ENCODE data around the gene IFI27L1.
"Not testable (repeated sequence)": the region's sequence is repeated elsewhere in the genome, so short reads cannot be mapped to it uniquely, and the experiment has no call there.

IFI27L1 gene

DNA sequence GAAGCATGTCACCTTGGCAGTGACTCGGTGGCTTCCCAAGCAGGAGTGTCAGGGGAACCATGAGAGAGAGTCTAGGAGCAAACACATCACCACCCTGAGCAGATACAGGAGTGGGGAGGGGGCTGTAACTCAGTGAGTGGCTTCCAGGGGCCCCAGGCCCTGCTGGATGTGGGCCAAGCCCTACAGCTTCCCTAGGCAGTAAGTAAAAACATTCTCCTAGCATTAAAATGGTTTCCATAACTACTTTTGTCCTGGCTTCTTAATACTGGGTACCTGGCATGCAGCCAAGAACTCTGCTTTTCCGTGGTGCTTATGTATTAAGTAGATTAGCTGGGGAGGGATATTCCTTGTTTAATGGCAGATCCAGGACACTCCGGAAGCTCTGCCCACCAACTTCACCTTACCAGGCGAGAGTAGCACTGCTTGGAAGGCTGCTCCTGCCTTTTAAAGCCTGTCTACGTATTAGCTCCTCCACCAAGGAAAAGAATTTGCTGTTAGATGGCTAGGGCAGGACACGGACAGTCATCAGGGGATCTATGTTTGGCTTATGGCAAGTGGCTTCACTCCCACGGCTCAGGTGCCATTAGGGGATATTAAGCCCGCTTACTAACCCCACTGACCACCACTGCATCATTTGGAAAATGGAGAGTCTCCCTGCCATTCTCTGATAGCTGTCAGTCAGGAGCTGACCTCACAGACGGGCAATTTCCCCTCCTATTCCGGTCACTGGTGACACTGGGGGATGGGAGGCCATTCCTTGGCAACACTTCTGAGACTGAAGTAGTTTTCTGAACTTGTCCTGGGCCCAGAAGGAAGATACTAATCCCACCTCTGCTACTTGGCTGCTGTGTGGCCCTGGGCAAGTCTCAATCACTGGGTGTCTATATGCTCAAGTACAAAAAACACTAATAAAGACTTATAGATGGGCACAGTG is 32.2 kb upstream of the IFI27L1 start:
- no peak for DNase-seq

DNA sequence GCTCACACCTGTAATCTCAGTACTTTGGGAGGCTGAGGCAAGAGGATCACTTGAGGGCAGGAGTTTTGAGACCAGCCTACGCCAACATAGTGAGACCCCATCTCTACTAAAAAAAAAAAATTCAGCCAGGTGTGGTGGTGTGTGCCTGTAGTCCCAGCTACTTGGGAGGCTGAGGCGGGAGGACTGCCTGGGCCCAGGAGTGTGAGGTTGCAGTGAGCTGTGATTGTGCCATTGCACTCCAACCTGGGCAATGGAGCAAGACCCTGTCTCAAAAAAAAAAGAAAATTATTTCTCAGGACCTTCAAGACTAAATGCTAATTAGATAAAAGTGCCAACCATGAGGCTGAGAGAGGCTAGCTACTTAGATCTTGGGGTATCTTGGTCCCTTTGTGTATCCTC is 31.5 kb upstream of the IFI27L1 start:
- DNase-seq: no peak

DNA sequence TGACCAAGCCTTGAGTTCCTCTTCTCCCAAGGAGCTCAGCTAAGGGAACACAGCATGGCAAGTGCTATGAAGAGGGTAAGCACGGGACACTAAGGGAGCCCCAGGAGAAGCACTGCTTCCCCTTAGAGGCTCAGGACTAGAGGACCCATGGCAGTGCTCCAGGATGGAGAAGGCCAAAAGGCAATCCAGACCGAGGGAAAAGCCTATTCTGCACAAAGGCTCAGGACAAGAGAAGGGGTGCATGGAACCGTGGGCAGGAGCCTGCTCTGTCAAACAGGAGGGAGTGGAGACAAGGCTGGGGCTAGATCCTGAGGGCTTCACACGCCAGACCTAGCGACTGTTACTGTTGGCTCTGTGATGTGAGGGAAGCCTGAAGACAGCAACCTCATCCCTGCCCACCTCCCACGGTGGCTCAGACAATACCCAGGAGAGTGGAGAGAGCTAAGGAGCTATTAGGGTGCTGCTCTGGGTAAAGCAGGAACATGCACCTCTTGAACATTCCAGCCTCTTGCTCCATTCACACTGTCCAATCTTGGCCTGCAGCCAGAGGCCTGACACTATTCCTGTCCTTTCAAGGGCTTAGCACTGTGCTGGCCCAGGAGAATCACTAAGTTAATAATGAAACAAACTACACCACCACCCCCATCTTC is 30.8 kb upstream of the IFI27L1 start:
- no peak for DNase-seq

DNA sequence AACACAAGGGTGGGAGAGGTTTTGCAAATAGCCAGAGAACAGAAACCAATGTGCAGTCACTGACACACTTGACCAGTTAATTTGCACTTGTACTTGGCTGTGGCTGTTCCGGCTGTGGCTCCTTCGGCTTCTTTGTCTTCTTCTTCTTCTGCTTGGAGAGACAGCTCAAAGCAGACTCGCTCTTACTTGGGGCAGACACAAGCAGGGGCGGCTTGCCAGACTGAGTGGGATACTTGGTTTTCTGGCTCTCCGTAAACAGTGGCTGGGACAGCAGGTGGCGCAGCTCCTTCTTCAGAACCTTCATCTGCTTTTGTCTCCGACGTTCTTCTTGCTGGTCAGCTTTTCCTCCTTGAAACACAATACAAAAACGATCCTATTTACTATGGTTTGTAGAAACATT is 30.0 kb upstream of the IFI27L1 start:
- DNase-seq: no peak

DNA sequence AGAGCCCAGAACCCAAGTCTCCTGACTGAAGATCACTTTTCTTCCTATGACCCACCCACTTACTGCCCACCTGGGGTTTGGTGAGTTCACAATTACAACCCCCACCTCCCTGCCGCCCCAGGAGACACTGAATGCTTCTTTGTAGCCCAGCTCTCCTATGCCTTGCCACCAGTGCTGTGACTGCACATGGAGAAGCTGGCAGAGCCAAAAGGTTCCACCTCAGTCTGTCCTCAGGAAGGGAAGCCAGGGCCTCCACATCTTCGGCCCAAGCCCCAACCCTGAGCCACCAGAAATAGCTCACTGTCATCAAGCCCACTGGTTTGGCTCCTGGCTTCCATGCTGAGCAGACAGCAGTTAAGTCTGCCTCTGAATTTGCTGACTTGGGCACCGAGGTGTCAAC is 29.3 kb upstream of the IFI27L1 start:
- DNase-seq: no peak

DNA sequence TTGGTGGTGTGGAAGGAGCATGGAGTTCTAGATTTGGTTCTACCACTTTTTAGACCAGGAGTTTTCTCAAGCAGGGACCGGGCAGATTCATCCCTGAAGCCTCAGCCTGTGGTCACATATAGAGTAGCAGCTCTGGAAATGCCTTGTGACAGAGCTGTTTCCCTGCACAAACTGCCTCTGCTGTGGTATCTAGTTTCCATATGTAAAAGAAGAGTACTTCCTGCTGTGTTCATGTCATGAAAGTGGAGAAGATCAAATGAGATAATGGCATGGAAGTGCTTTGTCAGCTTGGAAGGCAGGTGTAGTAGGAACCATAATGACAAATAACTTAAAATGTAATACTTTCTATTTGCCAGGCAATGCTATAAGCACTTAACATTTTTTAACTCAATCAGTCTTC is 28.9 kb upstream of the IFI27L1 start:
- peak; percentile 18 for DNase-seq

DNA sequence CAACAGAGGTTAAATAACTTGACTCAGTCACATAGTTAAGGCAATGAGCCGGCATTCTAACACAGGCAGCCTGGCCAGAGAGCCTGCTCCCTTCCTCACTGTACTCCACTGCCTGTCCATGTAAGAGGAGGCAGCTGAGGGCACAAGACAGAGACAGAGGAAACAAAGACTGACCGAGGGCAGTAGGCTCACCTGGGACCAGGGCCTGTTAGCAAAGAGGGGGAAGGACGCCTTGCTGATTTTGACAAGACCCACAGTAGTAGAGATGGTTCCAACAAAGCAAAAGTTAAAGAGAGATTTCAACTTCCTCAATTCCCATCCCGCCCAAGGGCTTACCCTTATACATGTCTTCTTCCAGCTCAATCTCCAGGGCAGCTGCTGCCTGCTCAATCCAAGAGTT is 28.4 kb upstream of the IFI27L1 start:
- DNase-seq: no peak

DNA sequence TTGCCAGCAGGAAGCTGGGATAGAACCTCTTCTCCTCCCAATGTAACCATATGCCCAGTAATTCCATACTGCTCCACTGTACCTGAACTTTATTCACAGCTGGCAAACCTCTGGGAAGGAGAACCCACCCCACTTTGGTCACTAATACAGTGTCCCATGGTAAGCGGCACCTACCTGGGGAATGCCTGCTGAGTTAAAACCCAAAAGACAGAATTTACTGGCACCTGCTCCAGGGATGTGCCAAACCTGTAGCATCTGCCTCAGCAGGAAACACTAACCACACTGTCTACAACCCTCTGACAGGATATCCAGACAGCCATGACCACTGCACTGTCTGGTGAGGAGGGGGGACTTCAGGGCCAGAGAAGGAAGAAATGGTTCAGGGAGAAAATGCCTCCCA is 26.7 kb upstream of the IFI27L1 start:
- DNase-seq: no peak

DNA sequence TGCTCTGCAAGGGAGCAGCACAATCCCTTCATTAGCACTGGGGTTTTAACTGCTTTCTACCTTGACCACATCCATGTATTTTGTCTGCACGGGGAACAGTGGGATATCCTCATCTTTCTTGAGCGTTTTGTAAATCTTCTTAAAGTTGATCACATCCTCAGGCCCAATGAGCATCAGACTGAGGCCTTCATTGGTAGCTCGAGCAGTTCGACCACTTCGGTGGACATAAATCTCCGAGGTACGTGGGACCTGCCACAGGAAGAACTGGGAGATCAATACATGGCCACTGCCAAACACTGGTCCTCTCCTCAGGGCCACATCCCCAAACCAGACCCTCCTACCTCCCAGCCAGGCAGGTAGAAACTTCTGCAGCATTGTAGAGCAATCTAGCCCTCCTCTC is 26.2 kb upstream of the IFI27L1 start:
- DNase-seq: no peak

DNA sequence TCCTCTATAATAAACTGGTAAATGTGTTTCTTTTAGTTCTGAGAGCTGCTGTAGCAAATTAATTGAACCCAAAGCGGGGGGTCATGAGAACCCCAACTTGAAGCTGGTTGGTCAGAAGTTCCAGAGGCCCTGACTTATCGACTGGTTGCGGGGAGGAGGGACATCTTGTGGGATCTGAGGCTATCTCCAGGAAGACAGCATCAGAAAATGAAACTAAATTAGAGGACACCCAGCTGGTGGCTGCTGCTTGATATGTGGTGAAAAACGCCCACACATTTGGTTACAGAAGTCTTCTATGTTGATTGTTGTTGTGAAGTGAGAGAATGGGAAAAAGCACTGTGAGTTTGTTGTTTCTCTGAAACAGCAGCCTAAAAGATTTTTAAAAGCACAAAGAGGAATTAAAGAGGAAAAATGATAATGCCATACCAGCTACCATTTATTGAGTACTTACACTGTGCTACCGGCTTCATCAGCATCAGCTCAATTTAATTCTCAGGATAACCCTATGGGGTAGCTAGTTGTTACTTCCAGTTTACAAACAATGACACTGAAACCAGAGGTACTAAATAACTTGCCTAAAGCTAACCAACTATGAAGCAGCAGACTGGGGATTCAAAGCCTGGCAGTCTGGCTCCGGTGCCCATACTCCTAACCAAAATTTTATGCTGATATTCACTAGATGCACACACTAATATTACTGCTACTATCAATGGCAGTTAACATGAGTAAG is 24.4 kb upstream of the IFI27L1 start:
- peak; percentile 56 for DNase-seq

DNA sequence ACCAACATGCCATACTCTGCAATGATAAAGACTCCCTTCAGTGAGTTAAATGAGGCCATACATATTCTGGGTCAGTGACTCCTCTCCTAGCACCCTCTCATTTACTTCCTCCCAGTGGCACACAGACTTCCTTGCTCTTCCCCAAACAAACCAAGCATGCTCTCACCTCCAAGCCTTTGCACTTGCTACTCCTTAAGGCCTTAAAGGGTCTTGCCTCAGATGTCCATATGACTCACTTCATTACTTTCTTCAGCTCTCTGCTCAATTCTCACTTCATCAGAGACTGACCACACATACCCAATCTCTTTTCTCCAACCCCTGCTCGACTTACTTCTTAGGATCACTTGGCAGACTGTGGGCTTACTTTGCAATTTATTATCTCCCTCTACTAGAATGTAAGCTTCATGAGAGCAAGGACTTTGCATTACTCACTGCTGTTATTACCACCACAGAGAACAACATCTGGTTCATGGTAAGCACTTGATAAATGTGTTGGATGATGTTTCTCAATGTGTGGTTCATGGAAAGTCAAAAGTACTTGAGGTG is 22.9 kb upstream of the IFI27L1 start:
- DNase-seq: no peak

DNA sequence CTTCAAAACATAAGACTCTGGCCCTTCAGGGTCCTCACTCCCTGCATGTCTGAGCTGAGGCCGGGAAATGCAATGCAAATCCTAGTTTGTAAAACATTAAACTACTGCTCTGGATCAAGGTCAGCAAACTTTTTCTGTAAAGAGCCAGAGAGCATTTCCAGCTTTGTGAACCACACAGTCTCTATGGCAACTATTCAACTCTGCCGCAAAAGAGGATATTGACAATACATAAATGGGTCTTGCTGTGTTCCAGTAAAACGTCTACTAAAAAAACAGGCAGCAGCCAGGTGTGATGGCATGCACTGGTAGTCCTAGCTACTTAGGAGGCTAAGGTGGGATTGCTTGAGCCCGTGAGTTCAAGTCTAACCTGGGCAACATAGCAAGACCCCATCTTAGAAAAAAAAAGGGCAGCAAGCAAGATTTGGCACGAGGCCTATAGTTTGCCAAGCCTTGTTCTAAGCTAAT is 22.4 kb upstream of the IFI27L1 start:
- no peak for DNase-seq

DNA sequence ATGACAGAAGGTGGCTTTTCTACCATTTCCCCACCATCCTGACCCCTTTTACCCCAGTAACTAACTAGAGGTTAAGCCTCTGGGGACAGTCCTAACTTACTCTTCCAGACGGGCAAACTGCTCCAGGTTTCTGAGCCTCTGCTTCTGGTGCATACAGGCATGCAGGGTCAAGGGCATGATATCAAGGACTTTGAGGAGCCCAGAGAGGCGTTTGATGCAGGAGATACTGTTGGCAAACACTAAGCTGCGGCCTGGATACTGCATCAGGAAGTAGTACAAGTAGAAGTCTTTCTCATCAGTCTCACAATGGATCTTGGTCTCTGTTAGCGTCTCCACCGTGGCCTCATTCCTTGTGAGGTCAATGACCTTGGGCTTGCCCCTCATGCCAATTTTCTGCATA is 21.1 kb upstream of the IFI27L1 start:
- no peak for DNase-seq

DNA sequence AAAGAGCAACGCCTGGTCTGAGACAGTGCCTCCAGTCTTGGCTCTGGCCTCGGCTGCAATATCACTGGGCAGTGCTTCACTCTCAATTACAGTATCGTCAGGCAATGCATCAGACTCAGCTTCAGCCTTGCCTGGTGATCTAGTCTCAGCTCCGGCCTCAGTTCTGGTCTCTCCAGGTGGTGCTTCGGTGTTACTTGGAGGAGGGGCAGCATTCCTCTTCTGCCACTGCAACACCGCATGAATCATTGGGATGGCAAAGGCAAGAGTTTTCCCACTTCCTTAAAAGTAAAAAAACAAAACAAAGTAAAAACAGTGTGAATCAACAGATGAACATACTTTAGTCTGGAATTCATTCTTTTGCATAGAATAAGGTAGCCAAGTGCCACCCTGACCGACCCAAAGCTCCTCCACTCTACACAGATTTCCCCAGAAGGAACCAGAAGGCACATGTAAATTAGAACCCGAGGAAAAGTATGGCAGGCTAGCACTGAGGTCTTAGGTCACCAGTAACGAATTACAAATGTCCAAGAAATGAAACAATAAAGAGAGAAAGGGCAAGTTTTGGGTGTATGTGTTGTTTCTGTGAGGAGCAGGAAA is 18.7 kb upstream of the IFI27L1 start:
- DNase-seq: no peak

DNA sequence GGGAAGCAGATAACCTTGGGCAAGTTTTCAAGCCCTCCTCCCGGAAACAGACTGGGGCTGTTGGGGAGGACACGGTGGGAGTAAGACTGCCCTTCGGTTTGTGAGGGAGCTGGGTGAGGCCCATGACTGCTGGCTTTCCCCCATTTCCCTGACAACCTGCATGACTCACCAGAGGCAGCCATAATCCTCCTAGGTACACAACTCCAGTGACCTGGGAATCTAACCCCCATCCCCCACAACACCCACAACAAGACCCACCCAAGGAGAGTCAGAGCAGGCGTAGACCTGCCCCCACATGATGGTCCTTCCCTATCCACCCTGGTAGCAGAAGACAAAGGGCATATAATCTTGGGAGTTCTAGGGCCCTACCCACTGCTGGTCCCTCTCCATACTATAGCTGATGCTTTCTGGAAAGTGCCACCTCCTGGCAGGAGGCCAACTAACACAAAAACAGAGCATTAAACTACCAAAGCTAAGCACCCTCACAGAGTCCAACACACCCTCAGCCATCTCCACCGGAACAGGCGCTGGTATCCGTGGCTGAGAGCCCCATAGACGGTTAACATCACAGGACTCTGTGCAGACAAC is 14.9 kb upstream of the IFI27L1 start:
- DNase-seq: no peak

DNA sequence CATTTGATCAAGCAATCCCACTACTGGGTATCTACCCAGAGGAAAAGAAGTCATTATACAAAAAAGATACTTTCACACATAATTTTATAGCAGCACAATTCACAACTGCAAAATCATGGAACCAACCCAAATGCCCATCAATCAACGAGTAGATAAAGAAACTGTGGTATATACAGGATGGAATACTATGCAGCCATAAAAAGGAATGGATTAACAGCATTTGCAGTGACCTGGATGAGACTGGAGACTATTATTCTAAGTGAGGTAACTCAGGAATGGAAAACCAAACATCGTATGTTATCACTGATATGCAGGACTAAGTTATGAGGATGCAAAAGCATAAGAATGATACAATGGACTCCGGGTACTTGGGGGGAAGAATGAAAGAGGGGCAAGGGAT is 9.0 kb upstream of the IFI27L1 start:
- not testable (repeated sequence) for DNase-seq

DNA sequence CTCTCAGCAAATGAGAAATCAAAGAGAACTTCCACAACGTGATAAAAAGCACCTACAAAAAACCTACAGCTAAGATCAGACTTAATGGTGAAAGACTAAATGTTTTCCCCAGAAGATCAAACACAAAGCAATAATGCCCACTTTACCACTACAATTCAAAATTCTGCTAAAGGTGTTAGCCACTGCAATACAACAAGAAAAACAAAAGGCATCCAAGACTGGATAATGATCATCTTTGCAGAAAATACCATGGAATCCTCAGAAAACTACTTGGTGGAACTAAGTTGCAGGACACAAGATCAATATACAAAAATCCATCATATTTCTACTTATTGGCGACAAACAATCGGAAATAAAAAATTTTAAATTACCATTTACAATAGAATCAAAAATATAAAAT is 6.6 kb upstream of the IFI27L1 start:
- no peak for DNase-seq

DNA sequence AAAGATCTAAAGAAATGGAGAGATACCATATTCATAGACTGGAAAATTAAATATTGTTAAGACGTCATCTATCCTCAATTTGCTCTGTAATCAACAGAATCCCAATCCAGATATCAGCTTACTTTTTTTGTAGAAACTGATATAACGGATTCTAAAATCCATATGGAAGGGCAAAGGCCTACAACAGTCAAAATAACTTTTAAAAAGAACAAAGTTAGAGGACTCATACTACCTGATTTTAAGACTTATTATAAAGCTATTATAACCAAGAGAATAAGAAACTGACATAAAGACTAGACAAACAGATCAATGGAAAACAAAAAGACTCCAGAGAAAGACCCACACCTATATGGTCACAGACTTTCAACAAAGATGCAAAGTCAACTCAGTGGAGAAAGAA is 6.1 kb upstream of the IFI27L1 start:
- DNase-seq: no peak

DNA sequence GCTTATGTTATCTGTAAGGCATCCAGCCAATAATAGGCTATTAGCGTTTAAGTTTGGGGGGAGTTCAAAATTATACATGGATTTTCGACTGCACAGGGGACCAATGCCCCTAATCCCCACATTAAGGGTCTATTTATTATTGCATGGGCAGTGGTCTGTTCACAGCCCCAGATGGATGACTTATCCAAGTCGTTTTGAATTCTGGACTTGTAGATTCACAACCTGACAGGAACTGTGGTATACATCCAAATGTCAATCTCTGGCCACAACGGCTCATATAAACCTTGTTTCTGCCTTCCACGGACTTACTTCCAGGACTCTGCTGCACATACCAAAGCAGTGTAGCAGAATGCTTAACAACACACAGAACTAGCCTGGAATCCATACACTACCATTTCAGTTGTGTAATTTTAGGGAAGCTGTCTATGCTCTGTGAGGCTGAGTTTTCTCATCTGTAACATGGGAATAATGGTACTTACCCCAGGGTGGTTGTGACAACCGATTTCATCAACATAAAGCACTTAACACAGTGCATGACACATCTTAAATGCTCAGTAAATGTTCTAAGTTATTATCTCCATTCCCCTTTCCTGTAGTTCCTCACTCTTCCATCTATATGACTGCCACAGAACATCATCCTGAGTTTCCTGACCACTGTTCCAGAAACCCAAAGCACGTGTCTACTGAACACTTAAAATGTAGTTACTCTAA is 3.8 kb upstream of the IFI27L1 start:
- no peak for DNase-seq

DNA sequence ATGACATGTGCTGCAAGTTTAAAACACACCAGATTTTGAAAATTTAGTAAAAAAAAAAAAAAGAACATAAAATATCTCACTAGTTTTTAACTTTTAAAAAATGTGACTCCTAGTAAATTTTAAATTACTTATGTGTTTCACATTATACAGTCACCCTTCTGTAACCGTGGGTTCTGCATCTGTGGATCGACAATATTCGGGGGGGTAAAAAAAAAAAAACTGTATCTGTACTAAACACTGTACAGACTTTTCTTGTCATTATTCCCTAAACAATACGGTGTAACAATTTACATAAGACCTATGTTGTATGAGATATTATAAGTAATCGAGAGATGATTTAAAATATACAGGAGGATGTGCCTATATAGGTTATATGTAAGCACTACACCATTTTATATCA is 3.3 kb upstream of the IFI27L1 start:
- no peak for DNase-seq

DNA sequence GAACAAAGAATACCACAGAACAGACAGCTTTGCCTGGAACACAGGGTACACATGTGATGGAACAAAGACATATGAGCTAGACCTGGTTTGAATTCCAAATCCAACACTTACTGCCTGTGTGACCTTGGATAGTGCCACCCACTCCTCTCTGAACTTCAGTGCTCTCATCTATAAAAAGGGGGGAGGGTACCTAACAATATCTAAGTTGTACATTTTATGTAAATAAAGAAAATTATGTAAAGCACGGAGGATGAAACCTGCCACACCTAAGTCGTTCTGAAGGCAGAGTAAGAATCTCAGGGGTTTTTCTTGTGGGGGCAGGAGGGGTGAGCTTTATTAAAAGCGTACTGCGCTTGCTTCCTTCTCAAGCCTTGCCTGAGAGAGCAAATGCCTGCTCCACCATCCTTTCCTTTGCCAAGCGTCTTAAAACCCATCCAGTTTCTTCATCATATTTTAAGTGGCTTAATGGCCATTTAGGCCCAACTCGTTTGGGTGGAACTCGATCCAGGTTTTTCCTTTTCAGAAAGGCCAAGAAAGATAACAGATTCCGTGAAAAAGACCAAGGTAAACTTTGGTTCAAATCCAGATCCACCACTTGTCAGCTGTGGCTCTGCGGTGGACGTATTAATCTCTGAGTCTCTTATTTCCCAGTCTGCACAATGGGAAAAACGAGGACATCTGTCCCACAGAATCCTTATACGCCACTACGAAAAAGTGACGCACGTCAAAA is 1.1 kb upstream of the IFI27L1 start:
- DNase-seq: no peak

Data from activated CD4-positive, alpha-beta T cell treated with anti-CD3 and anti-CD28 coated beads, Interleukin-2, amount 50 U/mL, for 16 hours (primary cell).